Mesothelial cell of epicardium (in vitro differentiated cells): Measurements from ENCODE around the gene PC. TPM values are rescaled to one million over a fixed set of nuclear protein-coding genes. Genes with fewer than 3 reads are reported as not detected.
"Not testable (repeated sequence)": the region's sequence is repeated elsewhere in the genome, so short reads cannot be mapped to it uniquely, and the experiment has no call there.

Experiments used
- DNase-seq, 2 experiments: peaks; one replicate each; pipeline ENCODE4 v3.0.0; 2021; ENCODE audit warnings: low spot score in 2 of 2; ENCODE audit not compliant: unreplicated experiment in 2 of 2
- H3K27ac Mint-ChIP-seq: 2 replicates; pipeline ENCODE4 v1.8.0; 2021; ENCODE audit warnings: mixed read lengths
- H3K27me3 Mint-ChIP-seq: 2 replicates; pipeline ENCODE4 v1.8.0; 2021; ENCODE audit warnings: low read depth, mixed read lengths
- H3K36me3 Mint-ChIP-seq: 2 replicates; pipeline ENCODE4 v1.8.0; 2021; ENCODE audit warnings: mixed read lengths
- H3K4me1 Mint-ChIP-seq: 2 replicates; pipeline ENCODE4 v1.8.0; 2021; ENCODE audit warnings: mixed read lengths
- H3K4me3 Mint-ChIP-seq: 2 replicates; pipeline ENCODE4 v1.8.0; 2021; ENCODE audit warnings: mild to moderate bottlenecking, moderate library complexity, mixed read lengths
- H3K9me3 Mint-ChIP-seq: 2 replicates; pipeline ENCODE4 v1.8.0; 2021; ENCODE audit warnings: mixed read lengths
- total RNA-seq: library from RNA; stranded (reverse); gene quantifications from 3 replicates; pipeline ENCODE4 v1.2.1, GENCODE V29; 2021
- TF ChIP-seq, protein P1 (sequence below): fragments of 200-600 bp; sonication (generic); IDR thresholded peaks from one replicate; pipeline ENCODE4 v1.5.0; 2021; ENCODE audit warnings: antibody characterized with exemption; ENCODE audit not compliant: unreplicated experiment

PC gene, protein sequence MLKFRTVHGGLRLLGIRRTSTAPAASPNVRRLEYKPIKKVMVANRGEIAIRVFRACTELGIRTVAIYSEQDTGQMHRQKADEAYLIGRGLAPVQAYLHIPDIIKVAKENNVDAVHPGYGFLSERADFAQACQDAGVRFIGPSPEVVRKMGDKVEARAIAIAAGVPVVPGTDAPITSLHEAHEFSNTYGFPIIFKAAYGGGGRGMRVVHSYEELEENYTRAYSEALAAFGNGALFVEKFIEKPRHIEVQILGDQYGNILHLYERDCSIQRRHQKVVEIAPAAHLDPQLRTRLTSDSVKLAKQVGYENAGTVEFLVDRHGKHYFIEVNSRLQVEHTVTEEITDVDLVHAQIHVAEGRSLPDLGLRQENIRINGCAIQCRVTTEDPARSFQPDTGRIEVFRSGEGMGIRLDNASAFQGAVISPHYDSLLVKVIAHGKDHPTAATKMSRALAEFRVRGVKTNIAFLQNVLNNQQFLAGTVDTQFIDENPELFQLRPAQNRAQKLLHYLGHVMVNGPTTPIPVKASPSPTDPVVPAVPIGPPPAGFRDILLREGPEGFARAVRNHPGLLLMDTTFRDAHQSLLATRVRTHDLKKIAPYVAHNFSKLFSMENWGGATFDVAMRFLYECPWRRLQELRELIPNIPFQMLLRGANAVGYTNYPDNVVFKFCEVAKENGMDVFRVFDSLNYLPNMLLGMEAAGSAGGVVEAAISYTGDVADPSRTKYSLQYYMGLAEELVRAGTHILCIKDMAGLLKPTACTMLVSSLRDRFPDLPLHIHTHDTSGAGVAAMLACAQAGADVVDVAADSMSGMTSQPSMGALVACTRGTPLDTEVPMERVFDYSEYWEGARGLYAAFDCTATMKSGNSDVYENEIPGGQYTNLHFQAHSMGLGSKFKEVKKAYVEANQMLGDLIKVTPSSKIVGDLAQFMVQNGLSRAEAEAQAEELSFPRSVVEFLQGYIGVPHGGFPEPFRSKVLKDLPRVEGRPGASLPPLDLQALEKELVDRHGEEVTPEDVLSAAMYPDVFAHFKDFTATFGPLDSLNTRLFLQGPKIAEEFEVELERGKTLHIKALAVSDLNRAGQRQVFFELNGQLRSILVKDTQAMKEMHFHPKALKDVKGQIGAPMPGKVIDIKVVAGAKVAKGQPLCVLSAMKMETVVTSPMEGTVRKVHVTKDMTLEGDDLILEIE
- total RNA-seq: 9.5 to 10.0 TPM (median 9.9 TPM) in 3 replicates

DNA sequence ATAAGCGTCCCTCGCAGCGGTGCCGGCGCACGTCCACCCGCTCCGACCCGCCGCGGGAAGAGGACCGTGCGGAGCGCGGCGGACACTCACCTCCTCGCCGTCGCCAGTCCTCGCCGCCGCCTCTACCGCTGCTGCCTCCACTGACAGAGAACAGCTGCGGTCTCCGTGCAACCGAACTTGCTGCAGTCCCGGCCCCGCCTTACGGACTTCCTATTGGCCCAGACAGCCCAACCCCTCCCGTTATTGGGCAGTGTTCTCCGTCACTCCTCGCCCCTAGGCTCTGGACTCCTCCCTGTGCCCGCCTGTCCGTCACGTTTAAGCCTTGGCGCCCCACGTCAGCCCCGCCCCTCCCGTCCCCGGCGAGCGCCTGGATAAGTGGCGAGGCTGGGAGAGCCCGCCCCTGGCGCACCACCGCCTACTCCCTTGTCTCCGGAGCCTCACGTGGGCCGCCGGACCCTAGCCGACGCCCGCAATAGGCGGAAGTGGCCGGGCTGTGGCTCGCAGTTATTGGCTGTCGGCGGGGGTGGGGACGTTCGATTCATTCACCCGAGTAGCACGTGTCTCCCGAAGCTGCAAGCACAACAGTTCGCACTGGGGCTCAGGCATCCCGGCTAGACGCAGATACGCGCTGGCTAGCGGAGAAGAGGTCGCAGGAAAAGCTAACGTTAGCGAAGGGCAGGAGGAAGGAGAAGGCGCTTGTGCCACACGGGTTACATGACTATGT lies at the start of gene PC:
Gene PC (minus strand): TSS at position 152 of the 724 bp plus-strand sequence. CDS start 86,224 bp downstream, outside the sequence.
- no peaks in the 10 kb centered on the region for H3K36me3 Mint-ChIP-seq
- TF ChIP-seq, protein P1, sequence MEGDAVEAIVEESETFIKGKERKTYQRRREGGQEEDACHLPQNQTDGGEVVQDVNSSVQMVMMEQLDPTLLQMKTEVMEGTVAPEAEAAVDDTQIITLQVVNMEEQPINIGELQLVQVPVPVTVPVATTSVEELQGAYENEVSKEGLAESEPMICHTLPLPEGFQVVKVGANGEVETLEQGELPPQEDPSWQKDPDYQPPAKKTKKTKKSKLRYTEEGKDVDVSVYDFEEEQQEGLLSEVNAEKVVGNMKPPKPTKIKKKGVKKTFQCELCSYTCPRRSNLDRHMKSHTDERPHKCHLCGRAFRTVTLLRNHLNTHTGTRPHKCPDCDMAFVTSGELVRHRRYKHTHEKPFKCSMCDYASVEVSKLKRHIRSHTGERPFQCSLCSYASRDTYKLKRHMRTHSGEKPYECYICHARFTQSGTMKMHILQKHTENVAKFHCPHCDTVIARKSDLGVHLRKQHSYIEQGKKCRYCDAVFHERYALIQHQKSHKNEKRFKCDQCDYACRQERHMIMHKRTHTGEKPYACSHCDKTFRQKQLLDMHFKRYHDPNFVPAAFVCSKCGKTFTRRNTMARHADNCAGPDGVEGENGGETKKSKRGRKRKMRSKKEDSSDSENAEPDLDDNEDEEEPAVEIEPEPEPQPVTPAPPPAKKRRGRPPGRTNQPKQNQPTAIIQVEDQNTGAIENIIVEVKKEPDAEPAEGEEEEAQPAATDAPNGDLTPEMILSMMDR: no peak
- peak; percentile 97 to 99 for DNase-seq
- peak within 1 kb of the TSS; percentile 85 for H3K27ac Mint-ChIP-seq
- H3K27me3 Mint-ChIP-seq: peaks cover 10% of the 10 kb centered on the region
- peaks cover 14% of the 10 kb centered on the region for H3K4me1 Mint-ChIP-seq
- peak within 1 kb of the TSS; percentile 71 for H3K4me3 Mint-ChIP-seq
- H3K9me3 Mint-ChIP-seq: no peaks in the 10 kb centered on the region

DNA sequence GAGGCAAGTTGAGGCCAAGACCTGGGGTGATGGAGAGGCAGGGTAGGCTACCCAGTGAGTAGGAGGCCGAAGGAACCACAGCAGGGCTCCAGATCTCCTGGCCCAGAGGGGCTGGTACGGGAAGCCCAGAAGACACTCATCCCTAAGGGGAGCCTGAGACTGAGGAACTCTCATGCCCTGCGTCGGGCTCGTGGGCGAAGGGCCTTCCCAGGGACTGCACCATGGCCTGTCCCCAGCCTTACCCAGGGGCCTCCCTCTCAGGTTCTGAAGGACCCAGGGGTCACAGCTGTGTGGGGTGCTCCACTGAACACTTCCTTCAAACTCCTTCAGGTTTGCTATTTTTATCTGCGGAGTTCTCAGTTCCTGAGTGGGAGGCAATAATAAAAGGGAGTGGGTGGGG lies 48.9 kb upstream of the PC start:
- no peak overlapping the region for H3K27ac Mint-ChIP-seq
- no peaks in the 10 kb centered on the region for H3K36me3 Mint-ChIP-seq
- peaks cover 5% of the 10 kb centered on the region for H3K4me1 Mint-ChIP-seq
- TF ChIP-seq, protein P1: no peak
- H3K4me3 Mint-ChIP-seq: no peak overlapping the region
- no peaks in the 10 kb centered on the region for H3K9me3 Mint-ChIP-seq
- DNase-seq: no peak
- H3K27me3 Mint-ChIP-seq: no peaks in the 10 kb centered on the region

DNA sequence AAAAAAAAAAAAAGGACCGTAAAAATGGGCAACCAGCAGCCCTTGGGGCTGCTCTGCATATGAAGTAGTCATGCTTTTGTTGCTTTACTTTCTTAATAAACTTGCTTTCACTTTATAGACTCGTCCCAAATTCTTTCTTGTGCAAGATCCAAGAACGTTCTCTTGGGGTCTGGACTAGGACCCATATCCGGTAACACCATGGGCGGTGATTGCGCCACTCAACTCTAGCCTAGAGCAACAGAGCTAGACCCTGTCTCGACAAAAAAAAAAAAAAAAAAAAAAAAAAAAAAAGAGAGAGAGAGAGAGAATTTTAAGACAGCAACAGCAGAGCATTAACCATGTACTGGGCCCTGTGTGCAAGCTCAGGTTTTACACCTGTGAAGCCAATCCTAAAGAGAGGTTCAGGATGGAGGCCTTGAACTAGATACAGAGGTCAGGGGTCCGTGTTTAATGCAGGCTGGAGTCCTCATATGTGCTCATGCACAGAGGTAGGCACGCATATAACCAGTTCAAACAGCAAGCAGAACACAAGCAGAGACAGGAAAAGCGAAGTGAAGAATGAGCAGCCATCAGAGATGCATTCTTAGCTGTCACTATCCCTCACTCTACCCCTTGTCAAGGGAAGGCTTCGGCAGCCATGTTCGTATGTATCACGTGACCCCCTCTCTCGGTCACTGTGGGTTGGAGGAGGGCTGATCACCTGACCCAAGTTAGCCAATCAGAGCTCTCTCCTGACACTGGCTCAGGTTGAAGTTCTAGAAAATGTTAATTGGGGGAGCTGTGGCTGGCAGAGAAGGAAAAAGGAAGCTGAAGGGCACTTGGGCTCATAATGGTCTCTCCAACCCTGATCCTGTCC lies 48.1 kb upstream of the PC start:
- Mint-ChIP-seq H3K27me3 (no peaks in the 10 kb centered on the region), H3K27ac (peak overlapping the region; percentile 53), H3K36me3 (no peaks in the 10 kb centered on the region), H3K4me3 (no peak overlapping the region), H3K9me3 (no peaks in the 10 kb centered on the region), H3K4me1 (peaks cover 6% of the 10 kb centered on the region)
- no peak for DNase-seq
- TF ChIP-seq, protein P1: no peak

DNA sequence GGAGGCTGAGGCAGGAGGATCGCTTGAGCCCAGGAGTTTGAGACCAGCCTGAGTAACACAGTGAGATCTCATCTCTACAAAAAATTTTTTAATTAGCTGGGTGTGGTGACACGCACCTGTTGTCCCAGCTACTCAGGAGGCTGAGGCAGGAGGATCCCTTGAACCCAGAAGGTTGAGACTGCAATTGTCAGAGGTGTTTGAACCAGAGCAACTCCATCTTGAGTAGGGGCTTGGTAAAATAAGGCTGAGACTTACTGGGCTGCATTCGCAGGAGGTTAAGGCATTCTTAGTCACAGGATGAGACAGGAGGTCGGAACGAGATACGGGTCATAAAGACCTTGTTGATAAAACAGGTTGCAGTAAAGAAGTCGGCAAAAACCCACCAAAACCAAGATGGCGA lies 47.0 kb upstream of the PC start:
- not testable (repeated sequence) for H3K27me3 Mint-ChIP-seq, H3K4me1 Mint-ChIP-seq, H3K36me3 Mint-ChIP-seq

DNA sequence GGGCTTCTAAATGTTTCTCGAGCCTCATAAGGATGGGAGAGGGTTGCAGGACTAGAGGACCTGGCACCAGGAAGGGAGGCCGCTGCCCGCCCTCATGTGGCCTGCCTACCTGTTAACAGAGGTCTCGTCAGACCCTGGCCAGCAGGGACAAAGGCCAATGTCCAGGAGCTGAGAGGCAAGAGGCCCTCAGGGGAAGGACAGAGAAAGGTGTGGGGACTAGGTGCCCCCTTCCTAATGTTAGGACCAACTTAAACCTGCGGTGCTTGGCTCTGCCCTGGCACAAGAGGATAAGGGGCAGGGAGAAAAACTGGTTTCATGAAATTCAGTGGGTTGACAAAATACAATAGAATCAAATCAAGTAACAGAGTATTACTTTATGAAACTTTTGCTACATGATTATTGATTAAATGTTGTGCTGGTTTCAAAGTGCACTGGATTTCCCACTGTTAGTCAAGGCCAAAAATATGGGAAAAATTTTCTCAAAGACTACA lies 44.8 kb upstream of the PC start:
- TF ChIP-seq, protein P1: no peak
- H3K4me1 Mint-ChIP-seq: peaks cover 6% of the 10 kb centered on the region
- no peaks in the 10 kb centered on the region for H3K9me3 Mint-ChIP-seq
- no peak overlapping the region for H3K4me3 Mint-ChIP-seq
- no peaks in the 10 kb centered on the region for H3K27me3 Mint-ChIP-seq
- no peak overlapping the region for H3K27ac Mint-ChIP-seq
- H3K36me3 Mint-ChIP-seq: no peaks in the 10 kb centered on the region
- no peak for DNase-seq

More for the DNA sequence above, 47.0 kb upstream of the PC start:
- not testable (repeated sequence) for H3K27ac Mint-ChIP-seq, H3K9me3 Mint-ChIP-seq, DNase-seq, H3K4me3 Mint-ChIP-seq
